NCI-H2107 (cell line): ENCODE data around the gene DKC1.

Experiments
- DNase-seq: peaks from one replicate; lab custom pipeline; 2025; lab: John Stamatoyannopoulos, UW

Gene DKC1

DNA sequence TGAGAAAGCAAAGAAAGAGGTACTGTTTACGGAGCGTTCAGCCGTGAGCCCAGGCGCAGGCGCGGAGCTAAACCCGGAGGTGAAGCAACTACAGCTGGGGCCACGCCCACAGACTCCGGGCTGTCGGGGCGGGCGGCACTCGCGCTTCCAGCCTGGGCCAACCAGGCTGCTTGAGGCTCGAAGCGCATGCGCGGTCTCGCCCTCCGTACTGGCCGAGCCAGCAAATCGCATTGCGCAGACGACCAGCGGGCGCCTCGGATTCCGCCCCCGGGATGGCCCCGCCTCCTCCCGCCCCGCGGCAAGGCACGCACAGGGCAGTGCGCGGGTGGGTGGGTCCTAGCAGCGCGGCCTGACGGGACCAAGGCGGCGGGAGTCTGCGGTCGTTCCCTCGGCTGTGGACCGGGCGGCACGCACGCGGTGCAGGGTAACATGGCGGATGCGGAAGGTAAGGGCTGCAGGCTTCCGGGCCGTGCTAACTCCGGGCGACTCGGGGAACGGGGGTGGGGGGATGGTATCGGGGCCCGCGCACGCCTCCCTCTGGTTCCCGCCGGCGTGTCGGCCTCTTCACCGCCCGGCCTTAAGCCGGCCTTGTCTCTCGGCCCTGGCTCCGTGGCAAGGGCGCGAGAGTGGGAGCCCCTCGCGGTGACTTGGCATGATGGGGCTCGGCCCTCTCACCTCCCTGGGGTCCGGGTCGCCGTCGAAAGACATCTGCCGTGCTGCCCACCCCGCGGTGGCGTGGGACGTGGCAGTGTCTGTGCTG lies at the start of gene DKC1:
DKC1 (plus strand) TSS at position 328 of the 760 bp plus-strand sequence; CDS start at position 430, 102 bp downstream.
- DNase-seq, result peak; percentile 97

DNA sequence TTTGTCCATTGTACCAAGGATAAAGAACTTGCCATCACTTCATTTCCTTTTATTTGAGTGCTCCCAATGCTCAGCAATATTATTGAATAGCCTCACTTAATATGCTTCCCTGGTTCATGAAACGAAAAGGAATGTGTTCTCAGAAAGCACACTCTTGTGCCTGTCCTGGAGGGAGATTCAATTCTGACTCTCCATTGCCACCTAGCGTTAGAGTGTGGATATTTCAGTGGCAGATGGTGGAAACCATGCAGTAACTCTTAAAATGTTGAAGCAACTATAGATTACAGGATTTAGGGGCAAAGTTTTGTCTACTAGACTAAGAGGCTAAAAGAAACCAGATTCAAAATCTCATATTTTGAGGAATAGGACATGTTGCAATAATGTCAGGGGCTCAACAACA lies 47.7 kb upstream of the DKC1 start:
- DNase-seq, result peak; percentile 10

- no peak for DNase-seq
These were observed 46.8 kb upstream of the DKC1 start for GRCh38 chrX:154715825-154716224.

DNA sequence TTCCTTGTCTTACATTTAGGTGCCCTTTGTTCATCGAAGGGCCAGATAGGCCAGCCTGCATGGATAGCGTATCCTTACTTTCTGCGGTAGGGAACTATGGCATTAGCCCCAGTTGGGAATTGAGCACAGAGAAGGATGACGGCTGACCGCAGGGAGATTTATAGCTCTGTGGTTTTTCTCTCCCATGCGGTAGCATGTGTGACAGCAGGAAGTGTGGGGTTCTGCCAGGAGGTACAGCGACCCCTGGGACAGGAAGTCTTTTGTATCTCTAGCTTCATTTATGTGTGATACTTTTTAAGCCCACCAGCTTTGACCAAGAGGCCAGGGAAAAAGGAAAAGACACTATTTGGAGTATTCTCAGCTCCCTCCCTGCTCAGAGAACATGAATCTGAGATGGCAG lies 44.8 kb upstream of the DKC1 start:
- peak; percentile 63 for DNase-seq

DNA sequence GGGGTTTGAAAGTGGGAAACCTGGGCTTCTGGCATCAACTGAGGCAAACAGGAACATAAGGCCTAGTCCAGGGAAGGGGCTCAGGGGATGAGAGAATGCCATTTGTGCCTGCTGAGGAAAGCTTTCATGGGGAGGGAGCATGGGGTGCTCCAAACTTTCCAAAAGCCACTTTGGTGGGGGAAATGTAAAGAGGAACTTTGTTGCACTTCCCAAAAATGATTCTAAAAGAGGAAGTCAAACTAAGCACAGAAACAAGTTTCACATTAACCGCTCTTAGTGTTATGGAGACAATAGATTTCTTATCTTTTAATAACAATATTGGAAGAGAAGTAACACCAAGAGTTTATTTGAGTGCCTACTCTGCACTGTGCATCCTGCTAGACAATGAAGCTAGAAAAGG lies 44.0 kb upstream of the DKC1 start:
- no peak for DNase-seq

DNA sequence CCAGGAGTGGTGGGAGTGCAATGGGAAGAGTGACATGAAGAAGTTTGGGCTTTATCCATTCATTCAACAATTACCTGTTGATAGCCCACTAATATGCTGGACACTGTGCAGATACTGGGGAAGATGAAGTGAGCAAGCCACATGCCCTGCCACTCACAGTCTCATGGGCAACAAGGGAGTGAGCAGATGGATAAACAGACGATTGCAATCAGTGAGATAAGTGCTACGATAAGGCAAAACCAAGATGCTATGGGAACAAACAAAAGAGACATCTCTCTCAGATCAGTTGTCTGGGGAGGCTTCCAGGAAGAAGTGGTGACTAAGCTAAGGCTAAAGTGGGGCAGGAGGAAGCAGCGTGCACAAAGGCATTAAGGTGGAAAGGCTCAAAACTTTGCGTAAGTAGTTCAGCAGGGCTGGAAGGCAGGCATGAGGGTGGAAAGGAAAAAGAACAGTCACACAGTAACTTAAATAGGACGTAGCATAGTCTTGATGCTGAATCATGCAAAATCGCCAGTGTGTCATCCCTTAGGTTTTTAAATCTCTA lies 43.5 kb upstream of the DKC1 start:
- no peak for DNase-seq

DNA sequence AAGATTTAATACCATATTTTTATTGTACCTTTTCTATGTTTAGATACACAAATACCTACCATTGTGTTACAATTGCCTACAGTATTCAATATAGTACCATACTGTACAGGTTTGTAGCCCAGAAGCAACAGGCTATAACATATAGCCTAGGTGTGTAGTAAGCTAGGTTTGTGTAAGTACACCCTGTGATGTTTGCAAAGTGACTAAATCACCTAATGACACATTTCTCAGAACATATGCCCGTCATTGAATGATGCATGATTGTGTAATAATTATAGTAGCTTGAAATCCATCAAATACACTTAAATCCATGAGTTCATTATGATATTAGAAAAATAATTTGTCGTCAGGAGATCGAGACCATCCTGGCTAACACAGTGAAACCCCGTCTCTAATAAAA lies 42.6 kb upstream of the DKC1 start:
- no peak for DNase-seq

DNA sequence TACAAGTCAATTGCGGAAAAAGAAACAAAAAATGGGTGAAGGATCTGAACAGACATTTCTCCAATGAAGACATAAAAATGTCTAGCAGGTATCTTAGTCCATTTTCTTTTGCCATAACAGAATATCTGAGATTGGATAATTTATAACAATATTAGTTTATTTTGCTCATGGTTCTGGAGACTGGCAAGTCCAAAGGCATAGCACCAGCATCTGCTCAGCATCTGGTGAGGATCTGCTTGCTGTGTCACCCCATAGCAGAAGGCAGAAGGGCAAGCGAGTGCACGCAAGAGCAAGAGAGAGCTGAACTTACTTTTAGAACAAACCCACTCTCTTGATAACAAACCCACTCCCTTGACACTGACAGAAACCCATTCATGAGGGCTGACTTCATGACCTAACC lies 41.5 kb upstream of the DKC1 start:
- no peak for DNase-seq

DNA sequence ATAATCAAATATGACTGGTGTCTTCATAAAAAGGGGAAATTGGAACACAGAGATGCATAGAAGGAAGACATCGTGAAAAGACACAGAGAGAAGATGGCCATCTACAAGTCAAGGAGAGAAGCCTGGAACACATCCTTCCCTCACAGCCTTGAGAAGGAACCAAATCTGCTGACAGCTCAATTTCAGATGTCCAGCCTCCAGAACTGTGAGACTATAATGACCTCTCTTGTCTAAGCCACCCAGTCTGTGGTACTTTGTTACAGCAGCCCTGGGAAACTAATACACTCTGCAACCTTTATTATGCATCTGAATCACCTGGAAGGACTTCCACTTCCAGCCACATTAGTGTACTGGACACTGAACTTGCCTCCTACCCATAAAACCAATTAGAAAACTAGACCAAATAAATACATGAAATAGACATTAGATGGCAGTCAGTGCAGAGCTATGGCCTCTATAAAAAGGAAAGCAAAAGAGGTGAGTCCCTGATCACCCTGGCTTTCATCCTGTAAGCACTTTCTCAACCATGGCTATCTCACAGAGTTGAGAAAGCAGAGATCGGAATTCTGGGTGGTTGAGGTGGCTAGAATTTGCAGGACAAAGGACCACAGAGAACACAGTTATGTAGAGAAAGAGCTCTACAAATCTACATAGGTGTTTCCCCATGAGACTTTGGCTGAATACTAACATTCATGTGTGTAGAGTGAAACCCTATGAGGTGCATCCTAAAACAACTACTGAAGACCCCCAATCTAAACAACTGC lies 37.5 kb upstream of the DKC1 start:
- DNase-seq, result no peak

- DNase-seq, result no peak
These were observed 35.2 kb upstream of the DKC1 start for GRCh38 chrX:154727418-154727817.

DNA sequence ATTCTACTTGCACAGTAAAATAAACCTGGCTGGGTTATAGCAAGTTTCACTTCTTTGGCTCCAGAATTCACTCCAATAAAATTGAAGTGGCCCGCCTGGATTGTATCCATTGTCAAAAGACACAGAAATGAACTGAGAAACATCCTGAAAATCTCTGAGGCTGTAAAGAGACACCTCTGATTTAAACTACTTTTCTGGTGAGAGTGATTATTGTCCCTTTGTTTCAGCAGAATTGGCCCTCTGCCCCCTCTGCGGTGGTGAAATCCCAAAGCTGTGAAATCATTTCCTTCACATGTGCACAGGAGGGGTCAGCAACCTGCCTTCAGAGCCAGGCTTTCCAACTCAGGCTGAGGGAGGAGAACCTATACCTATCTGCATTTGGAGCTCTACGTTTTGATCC lies 34.8 kb upstream of the DKC1 start:
- DNase-seq, result no peak

- no peak for DNase-seq
These were observed 34.1 kb upstream of the DKC1 start for GRCh38 chrX:154728431-154729190.

DNA sequence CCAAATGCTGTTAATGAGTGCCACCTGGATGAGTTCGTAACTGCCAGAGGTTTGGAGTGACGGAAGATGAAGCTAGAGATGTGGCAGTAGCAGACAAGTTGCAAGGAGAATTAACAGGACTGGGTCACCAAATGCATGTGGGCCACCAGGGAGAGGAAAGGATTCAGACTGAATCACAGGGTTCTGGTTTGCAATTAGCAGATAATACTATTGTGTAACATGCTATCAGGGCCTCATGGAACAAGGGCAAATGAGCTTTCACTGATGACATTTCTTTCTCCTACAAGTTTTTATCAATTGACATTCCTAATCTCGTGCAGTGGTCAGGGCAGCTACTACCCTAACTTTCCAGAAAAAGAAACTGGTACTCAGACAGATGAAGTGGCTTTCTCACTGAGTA lies 33.2 kb upstream of the DKC1 start:
- DNase-seq, result no peak

- no peak for DNase-seq
These were observed 32.3 kb upstream of the DKC1 start for GRCh38 chrX:154730253-154730891.

- no peak for DNase-seq
These were observed 31.5 kb upstream of the DKC1 start for GRCh38 chrX:154731184-154731583.

GRCh38 chrX:154731881-154732280 lies 30.8 kb upstream of the DKC1 start:
- DNase-seq, result no peak

DNA sequence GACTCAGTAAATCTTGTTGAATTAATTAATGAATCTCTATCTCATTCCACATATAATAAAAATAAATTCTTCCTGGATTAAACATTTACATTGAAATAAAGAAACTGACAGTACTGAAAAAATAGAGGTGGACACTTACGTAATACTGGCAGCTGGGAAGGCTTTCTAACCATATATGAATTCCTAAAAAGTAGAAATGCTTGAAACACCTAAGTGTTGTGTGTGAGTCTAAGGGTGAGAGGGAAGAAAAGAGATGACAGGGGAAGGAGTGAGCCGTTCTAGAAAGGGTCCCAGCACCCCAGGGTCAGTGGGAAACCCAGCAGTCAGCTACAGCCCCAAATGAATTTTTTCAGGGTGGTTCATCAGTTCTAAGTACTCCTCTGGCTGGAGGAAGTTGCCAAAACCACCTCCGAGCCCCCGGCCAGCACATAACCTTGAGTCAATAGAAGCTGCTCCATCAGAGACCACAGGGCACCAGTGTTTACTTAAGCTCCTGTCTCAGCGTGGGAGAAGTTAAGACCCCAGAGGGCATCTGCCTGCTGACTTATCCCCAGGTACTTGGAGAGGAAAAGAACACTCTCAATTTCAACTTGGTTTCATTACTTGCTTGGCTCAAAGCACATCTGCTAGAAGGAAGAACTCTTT lies 30.1 kb upstream of the DKC1 start:
- DNase-seq, result no peak

- no peak for DNase-seq
These were observed 29.6 kb upstream of the DKC1 start for GRCh38 chrX:154733066-154733425.

- no peak for DNase-seq
These were observed 28.4 kb upstream of the DKC1 start for GRCh38 chrX:154734061-154734781.

GRCh38 chrX:154735695-154736393 lies 26.8 kb upstream of the DKC1 start:
- DNase-seq, result no peak
